Neural progenitor cell (in vitro differentiated cells): ENCODE data around the gene OTUD5.

Source experiments
- CTCF ChIP-seq: fragments of 200-600 bp; sonication (generic); IDR thresholded peaks from 2 replicates; pipeline ENCODE4 v1.5.1; 2017; ENCODE audit warnings: antibody characterized with exemption, mild to moderate bottlenecking
- EZH2 ChIP-seq: fragments of 200-600 bp; sonication (generic); IDR thresholded peaks from 2 replicates; pipeline ENCODE4 v1.6.1; 2017; ENCODE audit warnings: antibody characterized with exemption, mild to moderate bottlenecking, moderate library complexity

GRCh38 chrX:48998391-48998790 lies 41.0 kb upstream of the OTUD5 start:
- TF ChIP-seq CTCF (no peak), EZH2 (no peak)
